Epithelial cell of esophagus (primary cell): Measurements from ENCODE around the gene ATP6V0A1.

Source experiments
- DNase-seq: peaks from one replicate; pipeline ENCODE4 v3.0.0; 2010; ENCODE audit warnings: low read depth
- H3K4me3 ChIP-seq: 2 replicates; pipeline ENCODE4 v1.5.1; 2011; ENCODE audit warnings: mild to moderate bottlenecking, low read length, control low read depth
- TF ChIP-seq, protein P1 (sequence below): IDR thresholded peaks from 2 replicates; pipeline ENCODE4 v1.5.1; 2011; ENCODE audit warnings: low read depth, mild to moderate bottlenecking, low read length, control low read depth, inconsistent platforms; ENCODE audit not compliant: insufficient read depth; ENCODE audit errors: missing control alignments

ATP6V0A1 gene

DNA sequence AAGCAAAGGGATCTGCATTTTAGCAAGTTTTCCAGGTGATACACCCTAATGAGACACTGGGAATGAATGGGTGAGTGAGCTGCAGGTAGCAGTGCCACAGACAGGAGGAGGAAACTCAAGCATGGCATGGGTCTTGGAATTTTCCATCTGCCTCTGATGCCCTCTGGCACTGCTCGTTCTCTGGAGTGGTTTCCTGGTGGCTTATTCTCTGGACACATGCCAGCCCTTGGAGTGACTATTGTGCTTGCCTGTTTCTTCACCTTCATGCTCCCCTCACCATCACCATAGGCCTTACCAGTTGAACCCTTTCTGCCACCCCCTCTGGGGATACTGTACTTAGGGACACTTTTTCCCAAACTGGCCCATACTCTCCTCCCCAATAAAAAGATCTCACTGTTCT, 104.9 kb downstream of the ATP6V0A1 start:
- peak; percentile 60 for DNase-seq
- TF ChIP-seq, protein P1, sequence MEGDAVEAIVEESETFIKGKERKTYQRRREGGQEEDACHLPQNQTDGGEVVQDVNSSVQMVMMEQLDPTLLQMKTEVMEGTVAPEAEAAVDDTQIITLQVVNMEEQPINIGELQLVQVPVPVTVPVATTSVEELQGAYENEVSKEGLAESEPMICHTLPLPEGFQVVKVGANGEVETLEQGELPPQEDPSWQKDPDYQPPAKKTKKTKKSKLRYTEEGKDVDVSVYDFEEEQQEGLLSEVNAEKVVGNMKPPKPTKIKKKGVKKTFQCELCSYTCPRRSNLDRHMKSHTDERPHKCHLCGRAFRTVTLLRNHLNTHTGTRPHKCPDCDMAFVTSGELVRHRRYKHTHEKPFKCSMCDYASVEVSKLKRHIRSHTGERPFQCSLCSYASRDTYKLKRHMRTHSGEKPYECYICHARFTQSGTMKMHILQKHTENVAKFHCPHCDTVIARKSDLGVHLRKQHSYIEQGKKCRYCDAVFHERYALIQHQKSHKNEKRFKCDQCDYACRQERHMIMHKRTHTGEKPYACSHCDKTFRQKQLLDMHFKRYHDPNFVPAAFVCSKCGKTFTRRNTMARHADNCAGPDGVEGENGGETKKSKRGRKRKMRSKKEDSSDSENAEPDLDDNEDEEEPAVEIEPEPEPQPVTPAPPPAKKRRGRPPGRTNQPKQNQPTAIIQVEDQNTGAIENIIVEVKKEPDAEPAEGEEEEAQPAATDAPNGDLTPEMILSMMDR, result peak; percentile 17
- peak overlapping the region; percentile 97 for H3K4me3 ChIP-seq

DNA sequence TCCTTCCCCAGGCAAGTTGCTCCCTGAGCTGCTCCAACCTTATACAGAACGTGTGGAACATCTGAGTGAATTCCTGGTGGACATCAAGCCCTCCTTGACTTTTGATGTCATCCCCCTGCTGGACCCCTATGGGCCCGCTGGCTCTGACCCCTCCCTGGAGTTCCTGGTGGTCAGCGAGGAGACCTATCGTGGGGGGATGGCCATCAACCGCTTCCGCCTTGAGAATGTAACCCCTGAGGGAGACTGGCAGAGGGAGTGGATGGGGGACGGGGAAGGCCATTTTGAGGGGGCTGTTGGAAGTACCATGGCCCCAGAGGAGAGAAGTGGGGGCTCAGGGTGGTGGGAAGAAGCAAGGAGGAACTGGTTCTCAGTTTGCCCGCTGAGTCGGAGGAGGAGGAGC, 105.3 kb downstream of the ATP6V0A1 start:
- TF ChIP-seq, protein P1, result no peak
- DNase-seq, result no peak
- no peak overlapping the region for H3K4me3 ChIP-seq

DNA sequence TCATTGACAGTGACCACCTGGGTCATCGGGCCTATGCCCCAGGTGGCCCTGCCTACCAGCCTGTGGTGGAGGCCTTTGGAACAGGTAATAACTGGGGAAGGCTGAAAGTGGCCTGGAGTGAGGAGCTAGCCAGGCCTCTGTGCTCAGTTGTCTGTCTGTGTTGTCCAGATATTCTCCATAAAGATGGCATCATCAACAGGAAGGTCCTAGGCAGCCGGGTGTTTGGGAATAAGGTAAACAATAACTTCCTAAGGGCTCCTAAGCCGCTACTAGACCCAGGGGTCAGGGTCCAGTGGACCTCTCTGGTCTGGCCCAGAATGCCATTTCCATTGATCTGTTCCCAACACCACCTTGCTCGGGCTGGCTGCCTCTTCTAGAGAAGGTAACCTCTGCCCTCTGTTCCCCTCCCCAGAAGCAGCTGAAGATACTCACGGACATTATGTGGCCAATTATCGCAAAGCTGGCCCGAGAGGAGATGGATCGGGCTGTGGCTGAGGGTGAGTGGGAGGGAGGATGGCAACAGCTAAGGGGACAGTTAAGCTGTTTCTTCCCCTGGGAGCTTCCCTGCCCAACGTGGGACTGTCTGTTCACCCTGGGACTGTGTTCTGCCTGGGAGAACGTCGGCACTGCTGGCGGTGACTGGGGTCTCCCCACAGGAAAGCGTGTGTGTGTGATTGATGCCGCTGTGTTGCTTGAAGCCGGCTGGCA, 106.3 kb downstream of the ATP6V0A1 start:
- no peak for DNase-seq
- no peak overlapping the region for H3K4me3 ChIP-seq
- TF ChIP-seq, protein P1, result no peak

DNA sequence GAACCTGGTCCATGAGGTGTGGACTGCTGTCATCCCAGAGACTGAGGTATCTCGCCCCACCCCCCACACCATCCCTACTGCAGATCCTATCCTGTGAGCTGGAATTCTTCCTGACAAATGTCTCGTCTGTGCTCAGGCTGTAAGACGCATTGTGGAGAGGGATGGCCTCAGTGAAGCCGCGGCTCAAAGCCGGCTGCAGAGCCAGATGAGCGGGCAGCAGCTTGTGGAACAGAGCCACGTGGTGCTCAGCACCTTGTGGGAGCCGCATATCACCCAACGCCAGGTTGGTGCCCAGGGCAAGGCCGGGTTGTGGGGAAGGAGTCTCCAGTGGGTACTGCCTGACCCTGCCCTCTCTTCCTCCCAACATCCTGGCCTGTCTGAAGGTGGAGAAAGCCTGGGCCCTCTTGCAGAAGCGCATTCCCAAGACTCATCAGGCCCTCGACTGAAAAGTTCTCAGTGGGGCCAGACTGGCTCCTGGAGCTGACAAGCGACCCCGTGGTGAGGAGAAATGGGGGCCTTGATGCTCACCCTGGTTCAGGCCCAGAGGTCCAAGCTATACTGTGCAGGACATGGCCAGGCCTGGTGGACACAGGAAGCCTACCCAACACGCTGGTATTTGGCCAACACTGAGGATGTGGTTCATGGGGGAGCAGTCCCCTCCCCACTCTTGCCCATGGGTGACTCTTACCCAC, 107.0 kb downstream of the ATP6V0A1 start:
- DNase-seq, result no peak
- H3K4me3 ChIP-seq, result no peak overlapping the region
- TF ChIP-seq, protein P1, result no peak

DNA sequence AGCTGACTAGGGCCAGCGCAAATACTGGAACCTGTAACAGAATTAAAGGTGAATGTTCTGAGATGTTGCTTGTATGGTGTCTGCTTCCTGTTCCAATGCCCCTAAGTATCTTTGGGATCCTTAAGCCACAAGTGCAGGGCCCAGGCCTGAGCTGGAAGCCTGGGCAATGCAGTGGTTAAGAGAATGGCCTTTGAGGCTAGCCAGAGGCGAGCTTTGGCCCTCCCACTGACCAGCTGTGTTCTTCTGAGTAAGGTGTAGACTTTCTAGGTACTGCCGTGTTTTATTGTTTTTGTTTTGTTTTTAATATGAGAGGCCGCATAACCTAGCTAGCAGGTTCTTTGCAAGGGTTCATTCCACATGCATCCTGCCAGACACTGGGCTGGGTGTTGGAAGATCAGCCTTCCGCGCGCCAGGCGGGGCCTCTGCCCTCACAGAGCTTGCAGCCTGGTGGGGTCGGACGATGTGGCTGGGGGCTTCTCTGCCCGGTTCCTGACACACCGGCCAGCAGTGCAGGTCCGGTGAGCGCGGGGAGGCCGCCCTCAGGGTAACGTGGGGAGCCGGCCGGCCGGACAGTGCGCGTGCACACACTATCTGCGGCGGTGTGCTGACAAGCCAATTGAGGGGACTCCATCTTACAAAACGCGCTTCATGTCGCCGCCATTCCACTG, 107.7 kb downstream of the ATP6V0A1 start:
- H3K4me3 ChIP-seq, result peak overlapping the region; percentile 90
- TF ChIP-seq, protein P1, result no peak
- no peak for DNase-seq

DNA sequence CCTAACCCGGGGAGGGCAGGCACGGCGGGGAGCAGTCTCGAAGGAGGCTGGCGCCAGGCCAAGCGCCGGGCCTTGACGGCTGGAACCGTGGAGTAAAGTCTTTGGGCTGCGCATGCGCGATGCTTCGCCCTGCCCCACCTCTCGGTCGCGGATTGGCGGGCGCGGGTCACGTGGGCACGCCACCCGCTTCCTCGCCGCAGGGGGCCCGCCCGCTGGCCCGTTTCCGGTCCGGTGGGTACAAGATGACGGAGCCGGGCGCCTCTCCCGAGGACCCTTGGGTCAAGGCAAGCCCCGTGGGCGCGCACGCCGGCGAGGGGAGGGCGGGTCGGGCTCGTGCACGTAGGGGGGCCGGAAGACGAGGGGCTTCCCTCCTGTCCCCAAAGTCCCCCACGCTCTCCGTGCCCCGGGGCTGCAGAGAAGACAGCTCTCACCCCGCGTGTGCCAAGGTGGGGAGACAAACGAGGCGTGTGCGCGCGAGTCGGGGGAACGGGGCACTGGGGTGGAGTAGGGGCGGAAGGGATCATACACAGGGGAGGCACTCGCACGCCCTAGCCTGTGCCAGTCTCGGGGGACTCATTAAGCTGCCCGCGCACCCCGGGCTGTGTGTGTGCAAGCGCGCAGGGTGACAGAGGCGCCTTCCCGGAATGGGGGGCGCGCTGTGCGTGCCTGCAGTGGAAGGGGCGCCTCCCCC, 108.3 kb downstream of the ATP6V0A1 start, which contains the start of gene MLX:
TSS of gene MLX (plus strand) at position 218 of the 691 bp plus-strand sequence. CDS start at position 243, 25 bp downstream.
- peak; percentile 86 for DNase-seq
- H3K4me3 ChIP-seq, result peak within 1 kb of the TSS; percentile 90
- TF ChIP-seq, protein P1, result no peak
